ENCODE measurements around the gene PCDHA8.

DNA sequence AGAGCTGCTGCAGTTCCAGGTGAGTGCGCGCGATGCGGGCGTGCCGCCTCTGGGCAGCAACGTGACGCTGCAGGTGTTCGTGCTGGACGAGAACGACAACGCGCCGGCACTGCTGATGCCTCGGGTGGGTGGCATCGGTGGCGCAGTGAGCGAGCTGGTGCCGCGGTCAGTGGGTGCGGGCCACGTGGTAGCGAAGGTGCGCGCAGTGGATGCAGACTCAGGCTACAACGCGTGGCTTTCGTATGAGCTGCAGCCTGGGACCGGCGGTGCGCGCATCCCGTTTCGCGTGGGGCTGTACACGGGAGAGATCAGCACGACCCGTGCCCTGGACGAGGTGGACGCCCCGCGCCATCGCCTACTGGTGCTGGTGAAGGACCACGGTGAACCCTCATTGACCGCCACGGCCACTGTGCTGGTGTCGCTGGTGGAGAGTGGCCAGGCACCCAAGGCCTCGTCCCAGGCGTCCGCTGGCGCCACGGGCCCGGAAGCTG lies 38.2 kb upstream of the PCDHA8 start:
- TF ChIP-seq, protein P1, sequence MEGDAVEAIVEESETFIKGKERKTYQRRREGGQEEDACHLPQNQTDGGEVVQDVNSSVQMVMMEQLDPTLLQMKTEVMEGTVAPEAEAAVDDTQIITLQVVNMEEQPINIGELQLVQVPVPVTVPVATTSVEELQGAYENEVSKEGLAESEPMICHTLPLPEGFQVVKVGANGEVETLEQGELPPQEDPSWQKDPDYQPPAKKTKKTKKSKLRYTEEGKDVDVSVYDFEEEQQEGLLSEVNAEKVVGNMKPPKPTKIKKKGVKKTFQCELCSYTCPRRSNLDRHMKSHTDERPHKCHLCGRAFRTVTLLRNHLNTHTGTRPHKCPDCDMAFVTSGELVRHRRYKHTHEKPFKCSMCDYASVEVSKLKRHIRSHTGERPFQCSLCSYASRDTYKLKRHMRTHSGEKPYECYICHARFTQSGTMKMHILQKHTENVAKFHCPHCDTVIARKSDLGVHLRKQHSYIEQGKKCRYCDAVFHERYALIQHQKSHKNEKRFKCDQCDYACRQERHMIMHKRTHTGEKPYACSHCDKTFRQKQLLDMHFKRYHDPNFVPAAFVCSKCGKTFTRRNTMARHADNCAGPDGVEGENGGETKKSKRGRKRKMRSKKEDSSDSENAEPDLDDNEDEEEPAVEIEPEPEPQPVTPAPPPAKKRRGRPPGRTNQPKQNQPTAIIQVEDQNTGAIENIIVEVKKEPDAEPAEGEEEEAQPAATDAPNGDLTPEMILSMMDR (IDR thresholded peaks at IDR 0.05): no peak
- no peak for TF ChIP-seq POLR2AphosphoS5 (IDR thresholded peaks at IDR 0.05)
